ENCODE data around the gene AKAP12.

Gene AKAP12

GRCh38 chr6:151357758-151358436, 118.1 kb downstream of the AKAP12 start:
- Histone ChIP-seq H3K9me2 (replicated peaks; ENCODE audit: control insufficient read depth, low read length) (no peaks in the 10 kb centered on the region), H3K4me3 (ENCODE audit: low read length) (no peak overlapping the region), H3K4me1 (ENCODE audit: control insufficient read depth, low read length) (no peaks in the 10 kb centered on the region), H4K20me1 (ENCODE audit: control insufficient read depth, insufficient read depth, low read depth, low read length) (no peaks in the 10 kb centered on the region), H3F3A (ENCODE audit: control insufficient read depth, insufficient read depth) (peaks cover 5% of the 10 kb centered on the region; the same call in 1 of the 2 replicates), H3K27me3 (ENCODE audit: control insufficient read depth, low read length) (no peaks in the 10 kb centered on the region), H3K9me3 (ENCODE audit: control insufficient read depth, insufficient read depth, low read length) (no peaks in the 10 kb centered on the region), H3K79me2 (ENCODE audit: control insufficient read depth, low read length) (no peaks in the 10 kb centered on the region), H3K4me2 (ENCODE audit: low read length) (no peak overlapping the region), H3K36me3 (ENCODE audit: control insufficient read depth, low read length) (peaks cover 23% of the 10 kb centered on the region), H3K27ac (ENCODE audit: low read depth, low read length) (no peak overlapping the region)
- no peak for TF ChIP-seq CTCF (IDR thresholded peaks at IDR 0.05; ENCODE audit: low read depth, low read length, poor library complexity, severe bottlenecking)
- no peak for TF ChIP-seq EZH2phosphoT487 (IDR thresholded peaks at IDR 0.05; ENCODE audit: borderline replicate concordance, low read length)

- H3K9me2 ChIP-seq (replicated peaks; ENCODE audit: control insufficient read depth, low read length): no peaks in the 10 kb centered on the region
- TF ChIP-seq CTCF (IDR thresholded peaks at IDR 0.05; ENCODE audit: low read depth, low read length, poor library complexity, severe bottlenecking) (no peak), EZH2phosphoT487 (IDR thresholded peaks at IDR 0.05; ENCODE audit: borderline replicate concordance, low read length) (no peak)
- no peak overlapping the region for H3K4me3 ChIP-seq (ENCODE audit: low read length)
- peaks cover 23% of the 10 kb centered on the region for H3K36me3 ChIP-seq (ENCODE audit: control insufficient read depth, low read length)
- H3K27me3 ChIP-seq (ENCODE audit: control insufficient read depth, low read length): no peaks in the 10 kb centered on the region
- H3K79me2 ChIP-seq (ENCODE audit: control insufficient read depth, low read length): no peaks in the 10 kb centered on the region
- no peak overlapping the region for H3K27ac ChIP-seq (ENCODE audit: low read depth, low read length)
- no peaks in the 10 kb centered on the region for H4K20me1 ChIP-seq (ENCODE audit: control insufficient read depth, insufficient read depth, low read depth, low read length)
- H3K4me2 ChIP-seq (ENCODE audit: low read length): no peak overlapping the region
- H3K4me1 ChIP-seq (ENCODE audit: control insufficient read depth, low read length): no peaks in the 10 kb centered on the region
- no peaks in the 10 kb centered on the region for H3K9me3 ChIP-seq (ENCODE audit: control insufficient read depth, insufficient read depth, low read length)
- peaks cover 5% of the 10 kb centered on the region; the same call in 1 of the 2 replicates for H3F3A ChIP-seq (ENCODE audit: control insufficient read depth, insufficient read depth)
Observed at GRCh38 chr6:151358475-151358874, 118.7 kb downstream of the AKAP12 start.

GRCh38 chr6:151359486-151359885, 119.7 kb downstream of the AKAP12 start:
- Histone ChIP-seq H3K27ac (ENCODE audit: low read depth, low read length) (no peak overlapping the region), H4K20me1 (ENCODE audit: control insufficient read depth, insufficient read depth, low read depth, low read length) (0 out of 2 replicates have a peak, but pooled peaks cover 1% of the 10 kb centered on the region), H3K27me3 (ENCODE audit: control insufficient read depth, low read length) (no peaks in the 10 kb centered on the region), H3K4me3 (ENCODE audit: low read length) (no peak overlapping the region), H3K4me1 (ENCODE audit: control insufficient read depth, low read length) (no peaks in the 10 kb centered on the region), H3K9me3 (ENCODE audit: control insufficient read depth, insufficient read depth, low read length) (no peaks in the 10 kb centered on the region), H3K79me2 (ENCODE audit: control insufficient read depth, low read length) (no peaks in the 10 kb centered on the region), H3F3A (ENCODE audit: control insufficient read depth, insufficient read depth) (peaks cover 5% of the 10 kb centered on the region; the same call in 1 of the 2 replicates), H3K4me2 (ENCODE audit: low read length) (no peak overlapping the region), H3K9me2 (replicated peaks; ENCODE audit: control insufficient read depth, low read length) (no peaks in the 10 kb centered on the region), H3K36me3 (ENCODE audit: control insufficient read depth, low read length) (peaks cover 27% of the 10 kb centered on the region)
- TF ChIP-seq CTCF (IDR thresholded peaks at IDR 0.05; ENCODE audit: low read depth, low read length, poor library complexity, severe bottlenecking): no peak
- no peak for TF ChIP-seq EZH2phosphoT487 (IDR thresholded peaks at IDR 0.05; ENCODE audit: borderline replicate concordance, low read length)

Measured in DOHH2 (cell line).